AG04449 (cell line): ENCODE data around the gene C2orf49.

Source experiments
- CTCF ChIA-PET: fragments of 350-600 bp; formaldehyde crosslinking; extraction: SDS; loops from one replicate; lab custom pipeline; 2021; ENCODE audit warnings: antibody characterized with exemption; lab: Yijun Ruan, JAX
- POLR2A ChIA-PET: fragments of 400-600, 350-600 bp; formaldehyde crosslinking; extraction: SDS; loops from one replicate; lab custom pipeline; 2020; ENCODE audit warnings: antibody characterized with exemption, inconsistent platforms; lab: Yijun Ruan, JAX
- DNase-seq: peaks from one replicate; pipeline ENCODE4 v3.0.0-alpha.2; 2010; ENCODE audit warnings: low read depth, low spot score
- H3K4me3 ChIP-seq: 2 replicates; pipeline ENCODE4 v1.5.1; 2011; ENCODE audit warnings: low read depth, mild to moderate bottlenecking, control low read depth, low read length
- TF ChIP-seq, protein P1 (sequence below): IDR thresholded peaks from one replicate; pipeline ENCODE4 v1.5.1; 2011; ENCODE audit warnings: mild to moderate bottlenecking, moderate library complexity, low read length, control low read depth, inconsistent platforms; ENCODE audit not compliant: insufficient read depth; ENCODE audit errors: missing control alignments

C2orf49 gene

DNA sequence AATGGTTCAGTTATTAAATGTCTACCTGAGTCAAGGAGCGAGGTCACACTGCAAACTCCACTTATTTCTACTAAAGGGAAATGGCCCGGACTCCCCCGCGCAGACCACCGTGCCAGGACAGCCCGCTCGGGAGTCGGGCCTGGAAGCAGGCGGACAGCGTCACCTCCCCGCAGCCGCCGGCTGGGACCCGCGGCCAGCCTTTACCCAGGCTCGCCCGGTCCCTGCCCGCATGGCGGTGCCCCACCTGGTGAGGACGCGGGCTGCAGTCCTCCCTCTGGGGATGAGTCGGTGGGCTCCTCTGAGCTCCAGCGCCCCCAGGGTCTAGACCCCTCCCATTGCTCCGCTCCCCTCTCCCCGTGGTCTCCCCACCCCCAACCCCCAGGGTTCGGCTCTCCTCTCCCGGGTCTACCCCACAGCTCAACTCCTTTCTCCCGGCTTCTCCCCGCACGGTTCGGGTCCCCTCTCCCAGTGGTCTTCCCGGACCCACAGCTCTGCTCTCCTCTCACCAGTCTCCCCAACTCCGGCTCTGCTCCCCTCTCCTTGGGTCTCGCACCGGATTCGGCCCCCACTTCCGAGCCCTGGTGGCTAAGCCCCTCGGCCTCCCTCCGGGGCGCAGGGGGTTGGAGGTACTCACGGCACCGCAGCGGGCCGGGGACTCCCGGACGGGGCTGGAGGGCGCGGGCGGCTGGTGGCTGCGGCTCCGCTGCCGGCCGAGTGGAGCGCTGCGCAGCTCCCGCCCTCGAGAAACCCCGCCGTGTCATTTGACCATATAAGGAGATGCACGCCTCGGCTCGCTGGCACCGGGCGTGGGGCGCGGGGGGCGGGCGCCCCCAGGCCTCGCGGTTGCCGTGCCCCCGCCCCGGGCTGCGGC, 61.2 kb downstream of the C2orf49 start, which contains the start of gene FHL2:
Gene FHL2, minus strand, starts transcription at position 716 of the 871 bp plus-strand sequence. CDS start 12,535 bp downstream, outside the sequence.
- DNase-seq: no peak
- TF ChIP-seq, protein P1, sequence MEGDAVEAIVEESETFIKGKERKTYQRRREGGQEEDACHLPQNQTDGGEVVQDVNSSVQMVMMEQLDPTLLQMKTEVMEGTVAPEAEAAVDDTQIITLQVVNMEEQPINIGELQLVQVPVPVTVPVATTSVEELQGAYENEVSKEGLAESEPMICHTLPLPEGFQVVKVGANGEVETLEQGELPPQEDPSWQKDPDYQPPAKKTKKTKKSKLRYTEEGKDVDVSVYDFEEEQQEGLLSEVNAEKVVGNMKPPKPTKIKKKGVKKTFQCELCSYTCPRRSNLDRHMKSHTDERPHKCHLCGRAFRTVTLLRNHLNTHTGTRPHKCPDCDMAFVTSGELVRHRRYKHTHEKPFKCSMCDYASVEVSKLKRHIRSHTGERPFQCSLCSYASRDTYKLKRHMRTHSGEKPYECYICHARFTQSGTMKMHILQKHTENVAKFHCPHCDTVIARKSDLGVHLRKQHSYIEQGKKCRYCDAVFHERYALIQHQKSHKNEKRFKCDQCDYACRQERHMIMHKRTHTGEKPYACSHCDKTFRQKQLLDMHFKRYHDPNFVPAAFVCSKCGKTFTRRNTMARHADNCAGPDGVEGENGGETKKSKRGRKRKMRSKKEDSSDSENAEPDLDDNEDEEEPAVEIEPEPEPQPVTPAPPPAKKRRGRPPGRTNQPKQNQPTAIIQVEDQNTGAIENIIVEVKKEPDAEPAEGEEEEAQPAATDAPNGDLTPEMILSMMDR: peak; percentile 63
- CTCF ChIA-PET: interaction anchor here (0.6 to 25.1 kb wide), 10 partner anchors 9 to 121 kb away, joined by 3 to 328 read pairs (median 4); no protein-coding TSS in a partner anchor
- POLR2A ChIA-PET: interaction anchor here (1.1 to 1.8 kb wide), 3 partner anchors 9 to 112 kb away, joined by 4 to 23 read pairs (median 8); no protein-coding TSS in a partner anchor
- peak within 1 kb of the TSS; percentile 98 for H3K4me3 ChIP-seq
